ENCODE data around the gene DHX35. TPM values are rescaled to one million over a fixed set of nuclear protein-coding genes. Genes with fewer than 3 reads are reported as not detected.

The DHX35 gene
- total RNA-seq, 1 experiment from 2014 or later, result 15.9 TPM

GRCh38 chr20:38917657-38918056, 44.5 kb upstream of the DHX35 start:
- intact Hi-C loops (cut with micrococcal nuclease; ENCODE audit: unreplicated experiment), result no loop called here
- POLR2A ChIA-PET (ENCODE audit: low non-redundant PET), result interaction anchor here (0.5 kb wide), 1 partner anchor 15 kb away, joined by 3 read pairs; no protein-coding TSS in a partner anchor
- CTCF ChIA-PET, result no interaction called here

DNA sequence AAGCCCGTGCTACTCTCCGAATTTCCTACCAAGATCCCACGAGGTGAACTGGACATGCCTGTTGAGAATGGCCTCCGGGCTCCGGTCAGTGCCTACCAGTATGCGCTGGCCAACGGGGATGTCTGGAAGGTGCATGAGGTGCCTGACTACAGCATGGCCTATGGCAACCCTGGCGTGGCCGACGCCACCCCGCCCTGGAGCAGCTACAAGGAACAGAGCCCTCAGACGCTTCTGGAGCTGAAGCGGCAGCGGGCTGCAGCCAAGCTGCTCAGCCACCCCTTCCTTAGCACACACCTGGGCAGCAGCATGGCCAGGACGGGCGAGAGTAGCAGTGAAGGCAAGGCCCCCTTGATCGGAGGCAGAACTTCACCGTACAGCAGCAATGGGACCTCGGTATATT, 44.0 kb upstream of the DHX35 start:
- no TSS peak for BruUV-seq (replicated peaks)
- H3K27me3 ChIP-seq (replicated peaks; ENCODE audit: insufficient read depth, low read depth, low read length, poor library complexity), result peaks cover 37% of the 10 kb centered on the region
- no peaks in the 10 kb centered on the region for H3K36me3 ChIP-seq (ENCODE audit: insufficient read depth, low read length, poor library complexity, severe bottlenecking)
- H3K4me1 ChIP-seq (ENCODE audit: insufficient read depth, low read length, poor library complexity, severe bottlenecking), result no peaks in the 10 kb centered on the region
- POLR2A ChIA-PET (ENCODE audit: low non-redundant PET), result no interaction called here
- no peak for DNase-seq (ENCODE audit: low spot score)
- CTCF ChIA-PET, result no interaction called here
- no peak overlapping the region for H3K4me3 ChIP-seq (ENCODE audit: low read depth, low read length, poor library complexity, severe bottlenecking)
- intact Hi-C loops (cut with micrococcal nuclease; ENCODE audit: unreplicated experiment), result no loop called here
- H3K9me3 ChIP-seq (ENCODE audit: low read depth, low read length, poor library complexity, severe bottlenecking), result no peaks in the 10 kb centered on the region
- no peak overlapping the region for H3K27ac ChIP-seq (ENCODE audit: low read depth, low read length, poor library complexity, severe bottlenecking)
- TF ChIP-seq EZH2 (IDR thresholded peaks at IDR 0.05; ENCODE audit: borderline replicate concordance, low read depth, low read length, poor library complexity, severe bottlenecking) (no peak), CTCF (conservative IDR thresholded peaks at IDR 0.05; ENCODE audit: low read depth, low read length) (no peak)

More at GRCh38 chr20:38917657-38918056, 44.5 kb upstream of the DHX35 start:
- no peak overlapping the region for H3K27ac ChIP-seq (ENCODE audit: low read depth, low read length, poor library complexity, severe bottlenecking)
- TF ChIP-seq CTCF (conservative IDR thresholded peaks at IDR 0.05; ENCODE audit: low read depth, low read length), result no peak
- no peak for TF ChIP-seq EZH2 (IDR thresholded peaks at IDR 0.05; ENCODE audit: borderline replicate concordance, low read depth, low read length, poor library complexity, severe bottlenecking)
- DNase-seq (ENCODE audit: low spot score), result no peak
- H3K4me1 ChIP-seq (ENCODE audit: insufficient read depth, low read length, poor library complexity, severe bottlenecking), result no peaks in the 10 kb centered on the region
- H3K9me3 ChIP-seq (ENCODE audit: low read depth, low read length, poor library complexity, severe bottlenecking), result no peaks in the 10 kb centered on the region
- H3K4me3 ChIP-seq (ENCODE audit: low read depth, low read length, poor library complexity, severe bottlenecking), result no peak overlapping the region
- no TSS peak for BruUV-seq (replicated peaks)
- H3K27me3 ChIP-seq (replicated peaks; ENCODE audit: insufficient read depth, low read depth, low read length, poor library complexity), result peaks cover 37% of the 10 kb centered on the region
- no peaks in the 10 kb centered on the region for H3K36me3 ChIP-seq (ENCODE audit: insufficient read depth, low read length, poor library complexity, severe bottlenecking)

DNA sequence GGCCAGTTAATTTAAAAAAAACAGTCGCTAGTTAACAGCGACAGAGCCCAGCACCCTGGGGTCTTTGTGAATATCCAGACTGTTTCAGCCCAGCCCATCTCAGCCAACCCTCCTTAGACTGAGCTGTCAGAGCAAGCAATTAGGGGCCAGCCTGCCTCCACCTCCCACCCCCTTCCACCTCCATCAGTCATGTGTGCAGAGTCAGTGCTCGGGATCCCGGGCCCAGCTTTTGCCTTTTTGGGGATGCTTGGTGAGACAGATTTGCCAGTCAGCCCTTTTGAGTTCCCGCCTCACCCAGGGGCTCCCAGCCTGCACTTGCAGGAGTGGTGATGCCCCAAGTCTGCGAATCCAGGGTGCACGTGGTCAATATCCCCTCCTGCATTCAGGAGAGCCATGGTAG, 42.5 kb upstream of the DHX35 start:
- no peak overlapping the region for H3K4me3 ChIP-seq (ENCODE audit: low read depth, low read length, poor library complexity, severe bottlenecking)
- intact Hi-C loops (cut with micrococcal nuclease; ENCODE audit: unreplicated experiment), result no loop called here
- H3K27ac ChIP-seq (ENCODE audit: low read depth, low read length, poor library complexity, severe bottlenecking), result no peak overlapping the region
- POLR2A ChIA-PET (ENCODE audit: low non-redundant PET), result no interaction called here
- CTCF ChIA-PET, result no interaction called here
- DNase-seq (ENCODE audit: low spot score), result no peak
- peaks cover 30% of the 10 kb centered on the region for H3K27me3 ChIP-seq (replicated peaks; ENCODE audit: insufficient read depth, low read depth, low read length, poor library complexity)
- H3K9me3 ChIP-seq (ENCODE audit: low read depth, low read length, poor library complexity, severe bottlenecking), result no peaks in the 10 kb centered on the region
- no peak for TF ChIP-seq EZH2 (IDR thresholded peaks at IDR 0.05; ENCODE audit: borderline replicate concordance, low read depth, low read length, poor library complexity, severe bottlenecking)
- TF ChIP-seq CTCF (conservative IDR thresholded peaks at IDR 0.05; ENCODE audit: low read depth, low read length), result no peak
- no TSS peak for BruUV-seq (replicated peaks)
- H3K4me1 ChIP-seq (ENCODE audit: insufficient read depth, low read length, poor library complexity, severe bottlenecking), result no peaks in the 10 kb centered on the region
- no peaks in the 10 kb centered on the region for H3K36me3 ChIP-seq (ENCODE audit: insufficient read depth, low read length, poor library complexity, severe bottlenecking)

Measured in A673 (cell line).